Activated naive CD4-positive, alpha-beta T cell treated with anti-CD3 and anti-CD28 coated beads for 36 hours (primary cell): ENCODE measurements around the gene USP6NL. TPM values are rescaled to one million over a fixed set of nuclear protein-coding genes. Genes with fewer than 3 reads are reported as not detected.

Experiments
- CTCF ChIA-PET: fragments of 350-600 bp; sonication (Branson Sonifier 250); formaldehyde crosslinking; loops from one replicate; lab custom pipeline; 2021; ENCODE audit warnings: antibody characterized with exemption; lab: Charles Lee
- DNase-seq: peaks from one replicate; pipeline ENCODE4 v3.0.0-alpha.2; 2020
- H3K27ac Mint-ChIP-seq: one replicate; pipeline ENCODE4 v1.8.0; 2021; ENCODE audit warnings: mild to moderate bottlenecking, mixed read lengths
- H3K27me3 Mint-ChIP-seq: one replicate; pipeline ENCODE4 v1.8.0; 2021; ENCODE audit warnings: low read depth, mixed read lengths
- H3K36me3 Mint-ChIP-seq: one replicate; pipeline ENCODE4 v1.8.0; 2021; ENCODE audit warnings: low read depth, mixed read lengths
- H3K4me1 Mint-ChIP-seq: one replicate; pipeline ENCODE4 v1.8.0; 2021; ENCODE audit warnings: low read depth, mixed read lengths
- H3K4me3 Mint-ChIP-seq: one replicate; pipeline ENCODE4 v1.8.0; 2021; ENCODE audit warnings: mild to moderate bottlenecking, moderate library complexity, mixed read lengths
- H3K9me3 Mint-ChIP-seq: one replicate; pipeline ENCODE4 v1.8.0; 2021; ENCODE audit warnings: mixed read lengths
- intact Hi-C: fragments of 100-400 bp; cut with micrococcal nuclease; formaldehyde crosslinking; loops from one replicate; pipeline ENCODE4 v1.15.1; 2023
- total RNA-seq, 2 experiments: library from RNA; stranded (reverse); gene quantifications; one replicate each; pipeline ENCODE4 v1.2.3, GENCODE V29; 2021

Gene USP6NL
- total RNA-seq, 2 experiments from 2014 or later, result 6.9 to 7.5 TPM

DNA sequence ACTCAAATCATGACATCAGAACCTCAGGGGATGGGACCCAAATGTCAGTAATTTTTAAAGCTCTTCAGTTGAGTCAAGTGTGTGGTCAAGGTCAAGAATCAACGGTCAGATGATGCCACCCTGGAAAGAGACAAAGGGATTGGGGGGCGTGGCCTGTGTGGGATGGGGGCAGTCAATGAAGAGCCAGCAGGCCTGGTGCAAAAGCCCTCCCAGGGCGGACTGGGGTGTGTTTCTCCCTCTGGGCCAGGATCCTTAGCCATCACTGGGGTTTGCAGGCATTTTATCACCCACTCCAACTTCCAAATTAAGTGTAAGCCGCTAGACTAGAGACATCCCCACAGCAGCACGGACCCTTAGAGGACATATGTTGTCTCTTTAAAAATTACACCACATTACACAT, 204.7 kb downstream of the USP6NL start:
- H3K9me3 Mint-ChIP-seq, result peaks cover 8% of the 10 kb centered on the region
- H3K36me3 Mint-ChIP-seq, result peaks cover 2% of the 10 kb centered on the region
- H3K4me3 Mint-ChIP-seq, result no peak overlapping the region
- no peaks in the 10 kb centered on the region for H3K27me3 Mint-ChIP-seq
- DNase-seq, result no peak
- CTCF ChIA-PET, result no interaction called here
- peaks cover 42% of the 10 kb centered on the region for H3K4me1 Mint-ChIP-seq
- H3K27ac Mint-ChIP-seq, result no peak overlapping the region
- intact Hi-C loops, result no loop called here

DNA sequence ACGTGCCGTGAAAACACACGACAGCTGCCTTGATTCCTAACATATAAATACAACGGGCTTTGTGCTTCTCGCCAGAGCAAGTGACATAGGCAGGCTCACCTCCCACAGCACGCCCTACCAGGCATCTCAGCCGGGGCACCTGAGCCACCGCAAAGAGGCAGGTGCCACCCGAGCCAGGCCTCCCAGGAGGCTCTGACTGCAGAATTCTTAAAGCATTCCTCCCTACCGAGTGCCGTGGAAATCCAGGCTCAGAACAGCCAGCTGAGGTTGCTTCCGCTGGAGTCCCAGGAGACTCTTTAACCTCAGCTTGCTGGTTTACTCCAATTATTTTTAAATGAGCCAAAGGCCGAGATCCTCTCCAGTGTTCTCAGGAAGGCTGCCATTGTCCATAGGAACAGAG, 206.5 kb downstream of the USP6NL start:
- Mint-ChIP-seq H3K4me1 (peaks cover 51% of the 10 kb centered on the region), H3K4me3 (no peak overlapping the region), H3K36me3 (peaks cover 2% of the 10 kb centered on the region), H3K9me3 (peaks cover 8% of the 10 kb centered on the region), H3K27ac (no peak overlapping the region), H3K27me3 (no peaks in the 10 kb centered on the region)
- CTCF ChIA-PET, result no interaction called here
- no peak for DNase-seq
- intact Hi-C loops, result loop anchor here (5.0 kb wide), 2 partner anchors 83 to 168 kb away; no protein-coding TSS in a partner anchor

Other genes with a start within 250 kb of the USP6NL start
- gene ECHDC3, start 130.7 kb upstream of the USP6NL start, total RNA-seq, result 1 to 10 TPM; 1.3 to 1.5 TPM
- under 1 TPM; 0.57 to 0.83 TPM for gene PROSER2, start 211.7 kb upstream of the USP6NL start, total RNA-seq